Neural cell (in vitro differentiated cells): ENCODE measurements around the gene PRLH.

Experiments used
- CTCF ChIP-seq: fragments of 450-650 bp; IDR thresholded peaks from 2 replicates; pipeline ENCODE4 v1.5.1; 2014; ENCODE audit warnings: antibody characterized with exemption, mild to moderate bottlenecking, moderate library complexity; ENCODE audit not compliant: poor library complexity, severe bottlenecking
- EZH2 ChIP-seq: fragments of 200-600, 300-800 bp; shearing (Covaris generic), sonication (generic); IDR thresholded peaks from 2 replicates; pipeline ENCODE4 v1.6.1; 2014; ENCODE audit warnings: antibody characterized with exemption, low read length, borderline replicate concordance, mild to moderate bottlenecking; ENCODE audit not compliant: insufficient read depth, poor library complexity, severe bottlenecking
- MXI1 ChIP-seq: fragments of 450-650 bp; conservative IDR thresholded peaks from 2 replicates; pipeline ENCODE4 v1.6.1; 2014; ENCODE audit warnings: antibody characterized with exemption, mild to moderate bottlenecking; ENCODE audit not compliant: poor library complexity, severe bottlenecking
- POLR2AphosphoS5 ChIP-seq: IDR thresholded peaks from 2 replicates; pipeline ENCODE4 v1.6.1; 2012
- REST ChIP-seq: IDR thresholded peaks from 2 replicates; pipeline ENCODE4 v1.6.1; 2012; ENCODE audit warnings: borderline replicate concordance
- SMC3 ChIP-seq: fragments of 450-650 bp; conservative IDR thresholded peaks from 2 replicates; pipeline ENCODE4 v1.6.1; 2014; ENCODE audit warnings: antibody characterized with exemption, mild to moderate bottlenecking, moderate library complexity; ENCODE audit not compliant: poor library complexity
- TAF1 ChIP-seq: IDR thresholded peaks from 2 replicates; pipeline ENCODE4 v1.6.1; 2012; ENCODE audit warnings: low read depth

GRCh38 chr2:237527766-237528165, 38.6 kb upstream of the PRLH start:
- TF ChIP-seq CTCF, result no peak
- TF ChIP-seq POLR2AphosphoS5, result no peak
- no peak for TF ChIP-seq MXI1
- no peak for TF ChIP-seq TAF1
- TF ChIP-seq EZH2, result no peak
- no peak for TF ChIP-seq SMC3
- TF ChIP-seq REST, result no peak
